ENCODE results near the gene LTBP2. TPM values are rescaled to one million over a fixed set of nuclear protein-coding genes. Genes with fewer than 3 reads are reported as not detected.

LTBP2 gene
- total and polyA plus RNA-seq, 2 of the 8 experiments (the other 6 are each of a cell fraction or from before 2014, with no cell fraction given): 0.48 to 0.89 TPM

GRCh38 chr14:74613211-74613914 lies 1.3 kb upstream of the LTBP2 start (continued):
- TF ChIP-seq BACH1 (IDR thresholded peaks at IDR 0.05; ENCODE audit: low read length) (no peak), BCL11A (IDR thresholded peaks at IDR 0.05; ENCODE audit: low read depth in 2 of 2, low read length in 2 of 2) (no peak), SIRT6 (IDR thresholded peaks at IDR 0.05; ENCODE audit: low read length) (no peak), CHD7 (IDR thresholded peaks at IDR 0.05; ENCODE audit: insufficient replicate concordance, low read length) (no peak), FOSL1 (IDR thresholded peaks at IDR 0.05; ENCODE audit: insufficient read depth, low read depth, low read length) (no peak), SIN3A (conservative IDR thresholded peaks at IDR 0.05 in 1 of 2, IDR thresholded peaks at IDR 0.05 in 1 of 2; ENCODE audit: low read depth in 1 of 2, low read length in 2 of 2) (no peak), HDAC2 (IDR thresholded peaks at IDR 0.05; ENCODE audit: borderline replicate concordance in 1 of 2, low read depth in 2 of 2, low read length in 2 of 2) (no peak), E2F6 (IDR thresholded peaks at IDR 0.05) (no peak)

Measured in H1 (cell line).